Measurements from ENCODE around the gene OPN5. TPM values are rescaled to one million over a fixed set of nuclear protein-coding genes. Genes with fewer than 3 reads are reported as not detected.

OPN5 gene
- total and polyA plus RNA-seq, 2 donors (not counting 3 experiments of a cell fraction or from before 2014, with no cell fraction given) = not detected

DNA sequence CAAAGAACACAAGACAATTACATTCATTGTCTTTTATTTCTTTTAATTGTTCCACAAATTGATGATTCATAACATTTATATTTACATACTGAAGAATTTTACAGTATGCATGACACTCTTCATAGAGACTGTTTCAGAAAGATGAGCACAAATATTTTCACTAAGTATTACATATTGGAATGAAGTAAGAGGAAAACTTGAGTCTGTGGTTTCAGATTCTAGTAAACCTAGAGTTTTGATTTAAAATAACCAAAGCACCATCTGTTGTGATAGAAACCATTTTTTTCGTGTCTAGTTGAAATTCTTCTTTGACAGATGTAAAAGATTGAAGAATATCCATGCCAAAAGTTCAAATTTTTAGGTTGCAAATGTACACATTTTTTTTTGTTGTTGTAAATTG is 32.1 kb upstream of the OPN5 start:
- dilution Hi-C loops (cut with MboI; ENCODE audit: extremely low pct_ligation_motif_present, low sequenced_read_pairs) = no loop called here
- Histone ChIP-seq H3K79me2 (ENCODE audit: control insufficient read depth, insufficient read depth, low read length) (no peaks in the 10 kb centered on the region), H3K27me3 (ENCODE audit: control insufficient read depth in 2 of 2, insufficient read depth in 2 of 2, low read length in 2 of 2) (no peaks in the 10 kb centered on the region), H2AFZ (ENCODE audit: low read depth, low read length) (no peak overlapping the region), H3K9ac (replicated peaks; ENCODE audit: extremely low read depth, insufficient read depth, low read length) (no peak overlapping the region), H3K4me2 (ENCODE audit: insufficient read depth, low read length) (no peak overlapping the region), H3K4me3 (replicated peaks in 1 of 3; ENCODE audit: insufficient read depth in 1 of 3, low read depth in 1 of 3, low read length in 3 of 3) (no peak overlapping the region), H3K9me1 (replicated peaks; ENCODE audit: control insufficient read depth, extremely low read depth, insufficient read depth, low read length) (no peaks in the 10 kb centered on the region), H4K20me1 (replicated peaks; ENCODE audit: control insufficient read depth, extremely low read depth, insufficient read depth, low read length) (no peaks in the 10 kb centered on the region), H3K27ac (ENCODE audit: insufficient read depth, low read depth, low read length) (no peak overlapping the region), H3K4me1 (ENCODE audit: control insufficient read depth, extremely low read depth, insufficient read depth, low read length) (no peaks in the 10 kb centered on the region), H3K36me3 (ENCODE audit: control insufficient read depth in 2 of 2, extremely low read depth in 1 of 2, insufficient read depth in 2 of 2, low read length in 2 of 2) (no peaks in the 10 kb centered on the region), H3K9me3 (replicated peaks; ENCODE audit: control insufficient read depth, insufficient read depth, low read length) (no peaks in the 10 kb centered on the region)
- TF ChIP-seq POLR2AphosphoS5 (IDR thresholded peaks at IDR 0.05; ENCODE audit: insufficient read depth, low read depth, low read length) = no peak
- no peak for TF ChIP-seq EZH2 (IDR thresholded peaks at IDR 0.05; ENCODE audit: borderline replicate concordance, low read depth, low read length, severe bottlenecking)
- TF ChIP-seq, protein P1, sequence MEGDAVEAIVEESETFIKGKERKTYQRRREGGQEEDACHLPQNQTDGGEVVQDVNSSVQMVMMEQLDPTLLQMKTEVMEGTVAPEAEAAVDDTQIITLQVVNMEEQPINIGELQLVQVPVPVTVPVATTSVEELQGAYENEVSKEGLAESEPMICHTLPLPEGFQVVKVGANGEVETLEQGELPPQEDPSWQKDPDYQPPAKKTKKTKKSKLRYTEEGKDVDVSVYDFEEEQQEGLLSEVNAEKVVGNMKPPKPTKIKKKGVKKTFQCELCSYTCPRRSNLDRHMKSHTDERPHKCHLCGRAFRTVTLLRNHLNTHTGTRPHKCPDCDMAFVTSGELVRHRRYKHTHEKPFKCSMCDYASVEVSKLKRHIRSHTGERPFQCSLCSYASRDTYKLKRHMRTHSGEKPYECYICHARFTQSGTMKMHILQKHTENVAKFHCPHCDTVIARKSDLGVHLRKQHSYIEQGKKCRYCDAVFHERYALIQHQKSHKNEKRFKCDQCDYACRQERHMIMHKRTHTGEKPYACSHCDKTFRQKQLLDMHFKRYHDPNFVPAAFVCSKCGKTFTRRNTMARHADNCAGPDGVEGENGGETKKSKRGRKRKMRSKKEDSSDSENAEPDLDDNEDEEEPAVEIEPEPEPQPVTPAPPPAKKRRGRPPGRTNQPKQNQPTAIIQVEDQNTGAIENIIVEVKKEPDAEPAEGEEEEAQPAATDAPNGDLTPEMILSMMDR (IDR thresholded peaks at IDR 0.05; ENCODE audit: extremely low read depth in 1 of 2, insufficient read depth in 1 of 2, low read depth in 1 of 2, low read length in 2 of 2) = no peak
- TF ChIP-seq, protein P2, sequence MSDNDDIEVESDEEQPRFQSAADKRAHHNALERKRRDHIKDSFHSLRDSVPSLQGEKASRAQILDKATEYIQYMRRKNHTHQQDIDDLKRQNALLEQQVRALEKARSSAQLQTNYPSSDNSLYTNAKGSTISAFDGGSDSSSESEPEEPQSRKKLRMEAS (IDR thresholded peaks at IDR 0.05; ENCODE audit: insufficient read depth, insufficient read length) = no peak
- no peak for TF ChIP-seq GATA2 (IDR thresholded peaks at IDR 0.05; ENCODE audit: insufficient read depth, insufficient read length, low read depth, low read length)
- TF ChIP-seq MYC (IDR thresholded peaks at IDR 0.05; ENCODE audit: low read depth, low read length) = no peak
- TF ChIP-seq FOS (IDR thresholded peaks at IDR 0.05; ENCODE audit: borderline replicate concordance, insufficient read depth, low read length) = no peak
- no peak for TF ChIP-seq POLR2A (IDR thresholded peaks at IDR 0.05; ENCODE audit: low read depth, low read length)
- no peak for TF ChIP-seq JUN (IDR thresholded peaks at IDR 0.05; ENCODE audit: borderline replicate concordance, insufficient read depth, insufficient read length, low read depth)
- POLR2A ChIA-PET = no interaction called here
- no TSS peak for BruUV-seq (replicated peaks)
- intact Hi-C loops (cut with micrococcal nuclease) = no loop called here
- CTCF ChIA-PET = no interaction called here
- DNase-seq (ENCODE audit: low read depth, low spot score) = no peak
- FAIRE-seq = no peak

Measured in endothelial cell of umbilical vein (primary cell).